Neural progenitor cell (in vitro differentiated cells): ENCODE data around the gene RACGAP1. TPM values are rescaled to one million over a fixed set of nuclear protein-coding genes. Genes with fewer than 3 reads are reported as not detected.
A peak's percentile ranks its signal among the peaks of the same experiment; 100 is the strongest.

Experiments
- DNase-seq: peaks from one replicate; pipeline ENCODE4 v3.0.0-alpha.2; 2016; ENCODE audit warnings: low spot score
- H2AFZ ChIP-seq: fragments of 200-600 bp; sonication (generic); replicated peaks from 2 replicates; pipeline ENCODE4 v1.6.1; 2016; ENCODE audit warnings: antibody characterized with exemption
- H3F3A ChIP-seq: fragments of 200-600 bp; sonication (generic); 2 replicates; pipeline ENCODE4 v1.6.1; 2016; ENCODE audit warnings: antibody characterized with exemption, low read depth
- H3K27ac ChIP-seq: fragments of 200-600 bp; sonication (generic); 2 replicates; pipeline ENCODE4 v1.5.1; 2016; ENCODE audit warnings: mild to moderate bottlenecking
- H3K27me3 ChIP-seq: fragments of 200-600 bp; sonication (generic); 2 replicates; pipeline ENCODE4 v1.6.1; 2016; ENCODE audit warnings: mild to moderate bottlenecking, moderate library complexity
- H3K36me3 ChIP-seq: fragments of 200-600 bp; sonication (generic); 2 replicates; pipeline ENCODE4 v1.5.1; 2016
- H3K4me1 ChIP-seq: fragments of 200-600 bp; sonication (generic); 2 replicates; pipeline ENCODE4 v1.6.1; 2016; ENCODE audit warnings: mixed run types
- H3K4me2 ChIP-seq: fragments of 200-600 bp; sonication (generic); 2 replicates; pipeline ENCODE4 v1.6.1; 2016
- H3K4me3 ChIP-seq: fragments of 200-600 bp; sonication (generic); 2 replicates; pipeline ENCODE4 v1.5.1; 2016
- H3K79me2 ChIP-seq: fragments of 200-600 bp; sonication (generic); 2 replicates; pipeline ENCODE4 v1.6.1; 2016; ENCODE audit warnings: low read depth
- H3K9ac ChIP-seq: fragments of 200-600 bp; sonication (generic); 2 replicates; pipeline ENCODE4 v1.6.1; 2016
- H3K9me3 ChIP-seq: fragments of 200-600 bp; sonication (generic); 2 replicates; pipeline ENCODE4 v1.5.1; 2016; ENCODE audit warnings: low read depth
- H4K20me1 ChIP-seq: fragments of 200-600 bp; sonication (generic); 2 replicates; pipeline ENCODE4 v1.6.1; 2016; ENCODE audit warnings: low read depth
- H3K27ac Mint-ChIP-seq: 3 replicates; pipeline ENCODE4 v1.8.0; 2021; ENCODE audit warnings: mixed read lengths
- H3K27me3 Mint-ChIP-seq: 2 replicates; pipeline ENCODE4 v1.8.0; 2022; ENCODE audit warnings: low read depth, mild to moderate bottlenecking, inconsistent platforms, moderate library complexity, mixed read lengths; ENCODE audit not compliant: insufficient read depth
- H3K36me3 Mint-ChIP-seq: 3 replicates; pipeline ENCODE4 v1.8.0; 2021; ENCODE audit warnings: mixed read lengths
- H3K4me1 Mint-ChIP-seq: 3 replicates; pipeline ENCODE4 v1.8.0; 2021; ENCODE audit warnings: mixed read lengths
- H3K4me3 Mint-ChIP-seq: 3 replicates; pipeline ENCODE4 v1.8.0; 2021; ENCODE audit warnings: mild to moderate bottlenecking, moderate library complexity, mixed read lengths
- H3K9me3 Mint-ChIP-seq: 3 replicates; pipeline ENCODE4 v1.8.0; 2020; ENCODE audit warnings: mixed read lengths
- EZH2 ChIP-seq: fragments of 200-600 bp; sonication (generic); IDR thresholded peaks from 2 replicates; pipeline ENCODE4 v1.6.1; 2017; ENCODE audit warnings: antibody characterized with exemption, mild to moderate bottlenecking, moderate library complexity
- EZH2phosphoT487 ChIP-seq: fragments of 200-600 bp; sonication (generic); IDR thresholded peaks from 2 replicates; pipeline ENCODE4 v1.6.1; 2017; ENCODE audit warnings: antibody characterized with exemption
- total RNA-seq: library from RNA; depleted of rRNA; stranded (reverse); fragments of >200 nt; gene quantifications from 2 replicates; pipeline ENCODE4 v1.2.3, GENCODE V29; 2015; ENCODE audit warnings: low replicate concordance
- TF ChIP-seq, protein P1 (sequence below): fragments of 200-600 bp; sonication (generic); IDR thresholded peaks from 2 replicates; pipeline ENCODE4 v1.5.1; 2017; ENCODE audit warnings: antibody characterized with exemption, mild to moderate bottlenecking

The RACGAP1 gene
- total RNA-seq, 1 donor from 2014 or later: 149 TPM

DNA sequence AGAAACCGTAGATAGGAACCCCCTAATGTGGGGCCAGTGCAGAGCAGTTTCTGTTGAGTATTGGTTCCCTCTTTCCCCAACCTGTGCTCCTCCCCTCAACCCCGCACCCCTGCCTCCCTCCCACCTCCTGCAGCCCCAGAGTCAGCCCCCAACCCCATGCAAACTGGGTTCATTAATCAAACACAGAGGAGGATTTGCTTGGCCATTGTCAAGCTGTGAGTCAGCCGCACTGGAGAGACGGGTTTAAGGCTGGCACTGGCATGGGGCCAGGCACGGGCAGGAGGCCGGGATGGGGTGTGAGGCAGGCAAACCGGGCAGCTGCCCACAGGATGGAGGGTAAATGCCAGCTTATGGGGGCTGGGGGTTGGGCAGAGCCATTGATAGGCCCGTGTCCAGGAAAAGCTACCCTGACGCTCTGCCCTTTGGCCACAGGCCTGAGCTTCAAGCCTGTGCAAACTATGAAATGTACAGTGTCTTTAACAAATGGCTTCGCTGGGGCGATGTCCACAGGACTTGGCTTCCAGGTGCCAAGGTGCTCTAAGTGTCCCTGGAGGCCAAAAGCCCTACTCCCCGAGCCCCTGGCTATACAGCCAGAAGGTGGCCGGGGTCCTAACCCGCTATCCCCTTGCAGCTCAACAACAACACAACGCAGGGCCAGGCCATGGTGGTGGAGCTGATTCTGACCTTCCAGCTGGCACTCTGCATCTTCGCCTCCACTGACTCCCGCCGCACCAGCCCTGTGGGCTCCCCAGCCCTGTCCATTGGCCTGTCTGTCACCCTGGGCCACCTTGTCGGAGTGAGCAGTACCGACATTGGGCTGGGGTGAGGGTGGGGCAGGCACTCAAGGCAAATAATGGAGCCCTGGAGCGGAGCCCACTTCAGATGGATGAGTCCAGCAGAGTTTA lies 62.2 kb downstream of the RACGAP1 start:
- Histone ChIP-seq H3K36me3 (no peaks in the 10 kb centered on the region), H4K20me1 (peaks cover 23% of the 10 kb centered on the region), H3K4me1 (peaks cover 28% of the 10 kb centered on the region), H3K27me3 (peaks cover 92% of the 10 kb centered on the region), H3K9me3 (no peaks in the 10 kb centered on the region), H3K4me2 (no peak overlapping the region), H3F3A (peaks cover 19% of the 10 kb centered on the region), H3K79me2 (no peaks in the 10 kb centered on the region), H3K9ac (no peak overlapping the region), H2AFZ (no peak overlapping the region), H3K4me3 (no peak overlapping the region), H3K27ac (no peak overlapping the region)
- Mint-ChIP-seq H3K4me3 (peak overlapping the region; percentile 27), H3K27me3 (peaks cover 28% of the 10 kb centered on the region), H3K4me1 (peaks cover 43% of the 10 kb centered on the region), H3K27ac (no peak overlapping the region), H3K9me3 (no peaks in the 10 kb centered on the region), H3K36me3 (no peaks in the 10 kb centered on the region)
- TF ChIP-seq, protein P1, sequence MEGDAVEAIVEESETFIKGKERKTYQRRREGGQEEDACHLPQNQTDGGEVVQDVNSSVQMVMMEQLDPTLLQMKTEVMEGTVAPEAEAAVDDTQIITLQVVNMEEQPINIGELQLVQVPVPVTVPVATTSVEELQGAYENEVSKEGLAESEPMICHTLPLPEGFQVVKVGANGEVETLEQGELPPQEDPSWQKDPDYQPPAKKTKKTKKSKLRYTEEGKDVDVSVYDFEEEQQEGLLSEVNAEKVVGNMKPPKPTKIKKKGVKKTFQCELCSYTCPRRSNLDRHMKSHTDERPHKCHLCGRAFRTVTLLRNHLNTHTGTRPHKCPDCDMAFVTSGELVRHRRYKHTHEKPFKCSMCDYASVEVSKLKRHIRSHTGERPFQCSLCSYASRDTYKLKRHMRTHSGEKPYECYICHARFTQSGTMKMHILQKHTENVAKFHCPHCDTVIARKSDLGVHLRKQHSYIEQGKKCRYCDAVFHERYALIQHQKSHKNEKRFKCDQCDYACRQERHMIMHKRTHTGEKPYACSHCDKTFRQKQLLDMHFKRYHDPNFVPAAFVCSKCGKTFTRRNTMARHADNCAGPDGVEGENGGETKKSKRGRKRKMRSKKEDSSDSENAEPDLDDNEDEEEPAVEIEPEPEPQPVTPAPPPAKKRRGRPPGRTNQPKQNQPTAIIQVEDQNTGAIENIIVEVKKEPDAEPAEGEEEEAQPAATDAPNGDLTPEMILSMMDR: no peak
- TF ChIP-seq EZH2 (no peak), EZH2phosphoT487 (no peak)
- DNase-seq: peak; percentile 63

DNA sequence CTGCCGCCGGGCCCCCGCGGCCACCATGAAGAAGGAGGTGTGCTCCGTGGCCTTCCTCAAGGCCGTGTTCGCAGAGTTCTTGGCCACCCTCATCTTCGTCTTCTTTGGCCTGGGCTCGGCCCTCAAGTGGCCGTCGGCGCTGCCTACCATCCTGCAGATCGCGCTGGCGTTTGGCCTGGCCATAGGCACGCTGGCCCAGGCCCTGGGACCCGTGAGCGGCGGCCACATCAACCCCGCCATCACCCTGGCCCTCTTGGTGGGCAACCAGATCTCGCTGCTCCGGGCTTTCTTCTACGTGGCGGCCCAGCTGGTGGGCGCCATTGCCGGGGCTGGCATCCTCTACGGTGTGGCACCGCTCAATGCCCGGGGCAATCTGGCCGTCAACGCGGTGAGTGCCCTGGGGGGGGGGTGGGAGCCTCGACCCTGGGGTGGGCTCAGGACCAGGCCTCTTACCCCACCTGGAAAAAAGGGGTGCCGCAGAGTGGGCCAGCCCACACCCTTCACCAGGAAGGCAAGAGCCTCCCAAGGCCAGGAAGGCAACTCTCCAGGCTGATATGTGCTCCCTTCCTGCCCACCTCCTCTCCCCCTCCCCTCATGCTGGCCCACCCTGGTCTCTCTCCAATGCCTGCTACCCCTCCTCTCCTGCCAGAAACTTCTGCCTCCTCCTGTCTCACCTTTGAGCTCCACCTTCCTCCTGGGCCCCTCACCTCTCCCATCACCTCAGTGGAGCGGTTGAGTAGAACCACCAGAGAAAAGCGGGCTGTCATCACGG lies 63.1 kb downstream of the RACGAP1 start:
- no peaks in the 10 kb centered on the region for H3K36me3 ChIP-seq
- H2AFZ ChIP-seq: no peak overlapping the region
- Mint-ChIP-seq H3K27me3 (peaks cover 29% of the 10 kb centered on the region), H3K4me3 (peak overlapping the region; percentile 48), H3K9me3 (no peaks in the 10 kb centered on the region), H3K27ac (no peak overlapping the region), H3K4me1 (peaks cover 40% of the 10 kb centered on the region), H3K36me3 (no peaks in the 10 kb centered on the region)
- H3F3A ChIP-seq: peaks cover 19% of the 10 kb centered on the region
- no peak overlapping the region for H3K4me3 ChIP-seq
- no peak overlapping the region for H3K27ac ChIP-seq
- no peaks in the 10 kb centered on the region for H3K9me3 ChIP-seq
- H4K20me1 ChIP-seq: peaks cover 23% of the 10 kb centered on the region
- H3K27me3 ChIP-seq: peaks cover 95% of the 10 kb centered on the region
- H3K79me2 ChIP-seq: no peaks in the 10 kb centered on the region
- H3K4me1 ChIP-seq: peaks cover 28% of the 10 kb centered on the region
- TF ChIP-seq EZH2 (no peak), EZH2phosphoT487 (no peak)
- TF ChIP-seq, protein P1: no peak
- H3K9ac ChIP-seq: no peak overlapping the region
- DNase-seq: peak; percentile 57
- peak overlapping the region; percentile 55 for H3K4me2 ChIP-seq

DNA sequence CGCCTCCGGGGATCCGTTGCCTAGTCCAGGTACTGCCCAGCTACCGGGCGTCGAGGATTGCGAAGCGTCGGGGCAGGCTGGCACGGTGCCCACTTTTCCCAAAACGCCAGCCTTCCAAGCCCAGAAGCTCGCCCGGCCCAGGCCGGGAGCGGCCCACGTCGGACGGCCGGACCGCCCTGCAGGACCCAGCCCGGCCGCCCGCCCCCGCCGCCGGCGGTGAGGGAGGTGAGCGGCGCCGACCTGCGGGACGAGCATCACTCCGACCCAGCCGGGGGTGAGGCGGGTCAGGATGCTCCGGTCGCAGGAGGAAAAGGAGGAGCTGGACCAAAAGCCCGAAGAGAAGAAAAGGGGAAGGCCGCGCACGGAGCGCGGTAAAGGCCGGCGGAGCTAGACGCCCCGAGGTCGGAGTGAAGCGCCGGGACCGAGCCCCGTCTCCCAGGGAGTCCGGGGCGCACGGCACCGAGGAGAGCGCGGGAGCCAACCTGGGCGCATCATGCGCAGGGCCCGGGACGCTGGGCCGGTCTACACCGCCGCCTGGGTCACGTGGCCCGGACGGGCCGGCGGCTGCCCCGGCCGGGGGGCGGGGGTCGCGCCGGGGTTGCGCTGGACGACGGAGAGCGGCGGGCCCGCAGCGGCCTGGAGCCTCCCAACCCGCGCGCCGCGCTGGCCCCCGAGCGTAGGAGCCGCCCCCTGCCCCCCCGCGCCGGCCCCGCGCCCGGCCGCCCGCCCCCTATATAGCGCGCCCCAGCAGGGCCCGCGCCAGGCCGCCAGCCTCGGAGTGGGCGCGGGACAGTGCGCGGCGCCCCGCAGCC lies 64.0 kb downstream of the RACGAP1 start, which contains the start of gene AQP5:
TSS of gene AQP5 (plus strand) at position 762 of the 812 bp plus-strand sequence. CDS start 146 bp downstream, outside the sequence.
- Histone ChIP-seq H3K36me3 (no peaks in the 10 kb centered on the region), H3K9ac (no peak within 1 kb of the TSS), H3K9me3 (no peaks in the 10 kb centered on the region), H3K4me2 (peak within 1 kb of the TSS; percentile 77), H2AFZ (peak within 1 kb of the TSS; percentile 78), H3K4me3 (peak within 1 kb of the TSS; percentile 41), H3F3A (peaks cover 19% of the 10 kb centered on the region), H3K4me1 (peaks cover 32% of the 10 kb centered on the region), H4K20me1 (peaks cover 23% of the 10 kb centered on the region), H3K27ac (no peak within 1 kb of the TSS), H3K27me3 (peaks cover 95% of the 10 kb centered on the region), H3K79me2 (no peaks in the 10 kb centered on the region)
- Mint-ChIP-seq H3K36me3 (no peaks in the 10 kb centered on the region), H3K9me3 (no peaks in the 10 kb centered on the region), H3K4me3 (peak within 1 kb of the TSS; percentile 48), H3K4me1 (peaks cover 40% of the 10 kb centered on the region), H3K27ac (no peak within 1 kb of the TSS), H3K27me3 (peaks cover 30% of the 10 kb centered on the region)
- peak; percentile 64 for DNase-seq
- peak; percentile 86 for TF ChIP-seq EZH2phosphoT487
- TF ChIP-seq, protein P1: no peak
- peak; percentile 90 for TF ChIP-seq EZH2
